Upper lobe of left lung (tissue), 4 donors: ENCODE data around the gene ADGRG3.

ENCODE experiments used
- CTCF ChIP-seq, 6 experiments: fragments of 450-650 bp in 4 of 6; fragments of 200-600 bp in 2 of 6; sonication (generic) in 2 of 6; IDR thresholded peaks; one replicate each; pipeline ENCODE4 v1.5.1; 2016 to 2019; ENCODE audit warnings: antibody characterized with exemption in 6 of 6
- EP300 ChIP-seq, 4 donors: sonication (generic); formaldehyde crosslinking; IDR thresholded peaks; one replicate each; pipeline ENCODE4 v1.5.1; 2017; ENCODE audit warnings: antibody characterized with exemption in 4 of 4, control low read depth in 2 of 4
- POLR2A ChIP-seq, 4 donors: fragments of 450-650 bp; IDR thresholded peaks; one replicate each; pipeline ENCODE4 v1.5.1; 2016 to 2017; ENCODE audit warnings: antibody characterized with exemption in 4 of 4, mild to moderate bottlenecking in 2 of 4
- POLR2AphosphoS5 ChIP-seq, 2 donors: sonication (generic); formaldehyde crosslinking; IDR thresholded peaks; one replicate each; pipeline ENCODE4 v1.5.1; 2017; ENCODE audit warnings: antibody characterized with exemption in 2 of 2

GRCh38 chr16:57732714-57733113, 64.6 kb downstream of the ADGRG3 start:
- TF ChIP-seq CTCF (IDR thresholded peaks at IDR 0.05), result no peak
- TF ChIP-seq POLR2AphosphoS5 (IDR thresholded peaks at IDR 0.05), result no peak
- no peak for TF ChIP-seq POLR2A (IDR thresholded peaks at IDR 0.05)
- TF ChIP-seq EP300 (IDR thresholded peaks at IDR 0.05), result no peak
